Stimulated activated CD4-positive, alpha-beta T cell treated with anti-CD3 and anti-CD28 coated beads, Interleukin-2, amount 100 ng/mL, for 48 hours (primary cell): Measurements from ENCODE around the gene GFPT1.

Experiments
- DNase-seq, 2 donors: peaks; one replicate each; pipeline ENCODE4 v3.0.0-alpha.2; 2020

The GFPT1 gene

GRCh38 chr2:69311024-69311416, 76.0 kb downstream of the GFPT1 start:
- DNase-seq: no peak

DNA sequence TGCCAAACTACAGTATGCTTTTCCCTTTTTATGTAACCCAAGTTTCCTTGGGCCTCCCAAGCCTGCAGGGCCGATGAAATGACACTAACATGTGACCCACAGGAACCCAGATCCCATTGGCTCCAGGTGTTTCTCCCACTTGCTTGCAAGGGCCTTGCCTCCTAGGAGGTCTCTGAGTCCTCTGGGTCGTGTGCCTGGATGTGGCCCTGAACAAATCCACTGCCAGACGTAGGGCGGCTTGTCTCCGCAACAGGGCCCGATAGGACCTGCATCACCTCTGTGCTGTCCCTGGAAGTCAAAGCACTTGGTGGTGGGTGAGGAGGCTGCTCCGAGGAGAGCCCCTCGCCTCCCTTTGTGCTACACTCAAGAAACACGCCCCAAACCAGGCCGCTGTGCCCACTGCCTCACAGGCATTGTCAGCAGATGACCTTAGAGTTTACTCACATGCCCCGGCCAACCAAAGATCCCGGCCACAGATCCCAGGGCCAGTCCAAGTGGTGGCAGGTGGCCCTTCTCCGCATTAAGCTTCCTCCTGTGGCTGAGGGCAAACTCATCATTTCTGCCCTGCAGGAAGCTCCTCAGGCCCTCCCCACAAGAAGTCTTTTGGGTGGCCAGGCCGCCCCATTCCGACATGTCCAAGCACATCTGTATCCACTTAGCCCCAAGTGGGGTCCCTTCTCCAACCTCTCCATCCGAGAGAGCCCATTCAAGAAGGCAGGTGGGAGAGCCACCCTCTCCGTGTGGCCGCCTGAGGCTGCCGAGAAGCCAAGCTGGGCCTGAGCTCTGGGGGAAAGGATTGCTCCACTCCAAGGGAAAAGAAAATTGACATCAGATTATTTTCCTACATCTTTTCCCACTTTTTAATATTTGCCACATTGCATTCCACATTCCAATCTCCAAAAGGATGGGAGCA, 76.7 kb downstream of the GFPT1 start:
- no peak for DNase-seq

GRCh38 chr2:69309351-69310110, 77.5 kb downstream of the GFPT1 start:
- no peak for DNase-seq

GRCh38 chr2:69308338-69308737, 78.7 kb downstream of the GFPT1 start:
- DNase-seq: no peak

- DNase-seq: no peak
These were observed 79.4 kb downstream of the GFPT1 start for GRCh38 chr2:69307579-69308064.

DNA sequence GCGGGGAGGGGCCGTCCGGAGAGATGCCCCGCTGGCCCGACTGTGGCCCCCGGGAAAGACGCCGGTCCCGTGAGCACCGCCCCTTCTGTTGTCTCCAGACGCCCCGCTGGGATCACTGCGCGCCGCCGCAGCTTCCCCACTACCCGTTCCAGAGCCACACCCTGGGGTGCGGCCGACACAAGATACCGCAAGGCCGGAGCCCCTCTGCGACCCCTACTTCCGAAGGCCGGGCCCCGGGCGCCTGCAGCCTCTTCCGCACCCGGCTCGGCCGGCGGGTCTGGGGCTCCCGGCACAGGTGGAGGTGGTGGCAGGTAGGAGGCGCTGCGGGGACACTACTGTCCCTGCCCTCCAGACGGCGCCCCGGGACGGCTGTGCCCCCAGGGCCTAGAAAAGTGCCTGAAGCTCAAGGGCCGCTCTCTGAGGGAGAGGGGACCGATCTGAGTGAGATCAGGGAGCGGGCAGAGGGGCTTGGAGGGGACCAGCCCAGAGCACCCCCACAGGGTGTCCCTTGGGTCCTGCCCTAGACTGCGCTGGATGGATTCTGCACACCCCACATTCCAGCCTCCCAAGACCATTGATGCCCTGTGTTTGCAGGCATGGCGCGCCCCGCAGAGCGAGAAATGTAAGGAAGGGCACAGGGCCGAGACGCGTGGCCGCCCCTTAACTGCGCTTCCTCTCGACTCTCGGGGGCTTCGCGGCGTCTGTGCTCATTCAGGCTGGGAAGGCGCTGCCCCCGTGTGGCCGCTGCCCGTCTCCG, 80.0 kb downstream of the GFPT1 start:
- DNase-seq: peak; percentile 57 to 63

- DNase-seq: no peak
These were observed 80.6 kb downstream of the GFPT1 start for GRCh38 chr2:69306393-69306821.

DNA sequence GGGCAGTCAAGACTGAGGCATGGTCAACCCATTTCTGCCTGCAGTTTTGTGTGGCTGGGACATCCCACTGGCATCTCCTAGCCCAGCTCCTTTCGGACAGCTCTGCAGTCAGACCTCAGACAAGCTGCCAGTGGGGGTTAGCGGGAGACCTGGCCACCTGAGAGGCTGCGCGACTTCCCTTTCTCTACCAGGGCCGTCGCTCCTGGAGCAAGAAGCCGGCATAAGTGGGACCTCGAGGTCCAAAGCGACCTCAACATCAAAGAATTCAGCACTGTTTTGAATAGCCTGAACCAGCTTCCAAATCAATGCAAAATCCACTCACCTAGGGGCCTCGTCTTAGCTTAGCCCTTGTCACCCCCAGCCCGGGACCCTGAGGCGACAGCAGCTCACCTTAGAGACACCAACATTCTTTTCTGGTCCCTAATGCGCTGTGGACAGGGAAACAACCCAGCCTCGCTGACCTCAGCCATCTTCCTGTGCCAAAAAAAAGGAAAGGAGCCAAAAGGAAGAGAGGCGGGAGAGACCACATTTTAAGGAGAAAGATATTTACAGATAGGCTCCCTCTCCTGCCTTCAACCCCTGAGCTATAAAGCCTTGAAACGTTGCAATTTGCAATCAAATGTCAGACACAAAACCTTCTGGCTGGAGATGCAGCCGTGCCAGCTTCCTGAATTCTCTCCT, 81.2 kb downstream of the GFPT1 start:
- no peak for DNase-seq

GRCh38 chr2:69305166-69305565, 81.9 kb downstream of the GFPT1 start:
- DNase-seq: no peak

DNA sequence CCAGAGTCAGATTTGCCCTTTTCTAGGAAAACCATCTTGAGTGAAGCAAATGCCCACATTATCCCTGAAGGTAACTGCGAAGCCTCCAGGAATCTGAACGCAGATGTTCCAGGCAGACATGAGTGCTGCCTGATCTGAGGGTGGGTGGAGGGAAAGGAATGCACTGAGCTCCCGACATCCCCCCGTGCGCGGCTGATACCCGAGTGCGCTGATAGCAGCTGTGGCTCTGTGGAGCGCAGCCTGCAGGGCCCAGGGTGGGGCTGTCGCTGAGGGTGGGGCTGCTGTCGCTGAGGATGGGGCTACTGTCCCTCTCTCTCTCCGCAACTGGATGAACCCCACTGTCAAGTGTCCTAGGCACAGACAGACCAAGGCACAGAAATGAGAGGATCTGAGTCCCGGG, 82.4 kb downstream of the GFPT1 start:
- DNase-seq: no peak

- DNase-seq: no peak
These were observed 86.4 kb downstream of the GFPT1 start for GRCh38 chr2:69300650-69301049.

DNA sequence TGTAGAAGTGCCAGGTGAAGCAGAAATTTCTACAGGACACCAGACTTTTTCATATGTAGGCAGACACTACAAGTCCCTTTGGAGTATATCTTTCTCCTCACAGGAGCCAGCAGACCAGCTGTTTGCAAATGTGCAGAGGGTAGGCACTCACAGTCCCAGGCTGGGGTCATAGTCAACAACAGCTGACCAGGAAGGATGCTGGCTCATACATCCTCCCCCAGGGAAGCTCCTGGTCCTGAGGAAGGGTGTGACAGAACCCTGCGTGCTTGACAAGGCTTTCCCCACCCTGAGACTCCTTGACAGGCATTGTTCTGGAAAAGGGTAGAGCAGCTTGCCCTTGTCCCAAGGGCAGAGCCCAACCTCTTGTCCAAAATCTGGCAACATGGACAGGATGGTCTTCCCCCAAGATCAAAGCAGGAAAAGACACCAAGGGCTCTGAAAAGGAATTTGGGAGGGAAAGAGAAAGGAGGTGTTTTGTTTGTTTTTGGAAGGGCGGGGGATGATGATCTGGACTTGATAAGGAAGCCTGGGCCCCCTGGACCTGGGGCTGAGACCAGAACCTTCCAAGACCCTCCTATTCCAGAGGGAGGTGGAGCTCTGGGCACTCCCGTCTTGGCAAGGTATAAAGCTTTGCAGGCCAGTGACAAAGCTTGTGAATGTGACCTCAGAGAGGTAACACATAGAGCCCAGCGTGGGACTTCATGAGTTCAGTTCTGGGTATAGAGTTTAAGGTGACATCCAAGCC, 87.1 kb downstream of the GFPT1 start:
- no peak for DNase-seq

DNA sequence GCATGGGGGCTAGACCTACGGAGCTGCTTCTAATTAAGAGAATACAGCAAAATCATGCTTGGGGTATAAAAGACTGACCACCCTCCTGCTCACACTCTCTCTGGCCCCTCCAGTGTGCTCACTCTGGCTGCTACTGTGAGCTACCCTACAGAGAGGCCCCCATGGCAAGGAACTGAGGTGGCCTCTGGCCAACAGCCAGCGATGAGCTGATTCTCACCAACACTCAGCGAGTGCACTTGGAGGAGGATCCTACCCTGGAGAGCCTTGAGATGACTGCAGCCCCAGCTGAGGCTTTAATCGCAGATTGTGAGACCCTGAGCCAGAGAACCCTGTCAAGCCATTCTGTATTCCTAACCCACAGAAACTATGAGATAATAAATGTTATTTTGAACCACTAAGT, 88.2 kb downstream of the GFPT1 start:
- no peak for DNase-seq

- DNase-seq: no peak
These were observed 88.8 kb downstream of the GFPT1 start for GRCh38 chr2:69298261-69298660.

DNA sequence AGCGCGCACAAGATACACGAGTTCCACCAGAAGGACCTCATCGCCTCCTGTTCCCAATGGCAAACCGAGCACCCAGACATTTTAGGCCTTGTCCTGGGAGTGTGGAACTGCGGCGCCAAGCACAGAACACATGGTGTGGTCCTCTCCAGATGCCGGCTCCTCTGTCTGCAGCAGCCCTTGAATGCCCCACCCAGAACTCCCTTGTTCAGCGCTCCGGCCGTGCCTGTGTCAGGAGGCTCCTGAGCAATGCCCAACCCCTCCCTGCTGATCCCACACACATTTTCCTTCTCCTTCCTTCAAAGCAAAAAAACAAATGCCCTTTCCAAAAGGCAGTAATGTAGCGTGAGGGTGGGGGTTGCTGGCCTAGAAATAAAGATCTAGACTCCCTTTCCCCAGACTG, 89.8 kb downstream of the GFPT1 start:
- DNase-seq: no peak

DNA sequence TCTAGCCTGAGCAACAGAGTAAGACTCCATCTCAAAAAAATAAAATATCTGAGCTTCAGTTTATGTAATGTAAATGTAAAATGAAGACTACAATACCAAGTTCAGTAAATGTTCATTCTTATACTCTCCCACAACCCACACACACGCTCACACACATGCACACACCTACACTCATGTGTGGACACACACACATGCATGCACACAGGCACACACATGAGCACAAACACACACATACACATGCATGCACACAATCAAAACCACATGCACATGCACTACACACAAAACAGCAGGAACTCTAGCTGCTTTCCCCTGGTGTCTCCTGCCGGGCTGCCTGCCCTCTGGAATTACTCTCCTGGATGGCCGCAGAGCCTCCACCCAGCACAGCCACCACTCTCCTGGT, 90.6 kb downstream of the GFPT1 start:
- no peak for DNase-seq

GRCh38 chr2:69292256-69292655, 94.8 kb downstream of the GFPT1 start:
- DNase-seq: no peak

DNA sequence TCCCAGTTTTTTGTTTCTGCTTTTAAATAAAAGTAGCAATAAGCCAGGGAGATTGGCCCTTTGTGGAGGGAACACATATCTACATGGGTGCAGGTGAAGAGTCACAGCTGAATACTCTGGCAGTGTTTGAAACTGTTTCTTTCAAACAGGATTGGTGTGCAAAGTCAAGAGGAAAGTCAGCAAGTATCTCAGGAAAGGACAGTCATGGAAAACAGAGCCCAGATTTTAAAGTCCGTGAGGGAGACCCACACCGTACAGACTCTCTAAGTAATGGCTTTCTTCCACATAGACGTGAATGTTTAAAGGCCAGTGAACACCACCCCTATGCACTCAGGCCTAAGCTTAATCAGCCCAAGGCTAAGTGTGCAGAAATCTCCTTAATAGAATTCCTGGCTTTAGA, 95.3 kb downstream of the GFPT1 start:
- no peak for DNase-seq

DNA sequence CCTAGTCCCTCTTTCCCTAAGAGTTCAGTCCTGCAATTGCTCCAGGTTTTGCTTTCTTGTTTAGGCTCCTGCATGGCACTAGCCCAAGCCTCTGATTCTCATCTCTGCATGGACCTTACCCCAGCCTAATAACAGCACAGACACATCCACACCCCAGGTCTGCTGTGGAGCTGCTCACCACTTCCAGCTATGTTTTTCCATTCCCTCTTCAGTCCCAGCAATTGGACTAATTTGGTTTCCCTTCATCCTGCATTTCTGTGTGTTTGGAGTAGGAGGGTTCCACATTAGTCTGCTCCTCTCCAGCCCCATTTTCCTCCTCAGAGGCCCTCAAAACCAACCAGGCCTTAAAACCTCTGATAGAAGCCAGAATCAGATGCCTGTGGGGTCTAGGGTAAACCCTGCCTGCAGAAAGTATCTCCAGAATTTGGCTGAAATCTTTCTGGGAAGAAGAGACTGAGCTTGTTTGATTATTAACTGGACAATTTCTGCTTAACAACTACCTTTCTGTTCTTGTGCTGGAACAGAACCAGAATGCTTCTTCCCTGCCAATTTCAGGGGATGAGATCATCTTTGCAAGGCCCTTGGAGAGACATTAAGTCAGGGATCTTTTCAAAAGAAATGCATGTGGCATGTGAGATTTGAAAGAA, 95.9 kb downstream of the GFPT1 start:
- DNase-seq: no peak

DNA sequence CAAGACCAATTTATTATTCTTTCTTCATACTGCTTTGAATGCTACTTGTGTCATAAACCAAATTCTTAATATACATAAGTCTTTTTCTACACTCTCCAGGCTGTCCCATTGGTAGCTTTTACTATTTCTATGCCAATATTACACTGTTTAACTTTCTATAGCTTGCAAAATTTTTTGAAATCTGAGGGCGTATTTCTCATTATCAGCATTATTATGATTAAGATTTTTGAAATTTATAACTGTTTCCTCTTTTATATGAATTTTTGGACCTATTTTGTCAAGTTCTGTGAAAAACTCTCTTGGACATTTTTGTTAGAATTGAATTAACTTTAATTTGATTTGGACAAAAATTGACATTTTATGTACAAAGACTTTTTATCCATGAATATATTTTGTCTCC, 98.6 kb downstream of the GFPT1 start:
- no peak for DNase-seq

GRCh38 chr2:69287544-69287943, 99.5 kb downstream of the GFPT1 start:
- DNase-seq: no peak
